ENCODE measurements around the gene TADA3.
A peak's percentile ranks its signal among the peaks of the same experiment; 100 is the strongest.

The TADA3 gene

GRCh38 chr3:9754678-9755077 lies 37.6 kb downstream of the TADA3 start:
- DNase-seq, result no peak

DNA sequence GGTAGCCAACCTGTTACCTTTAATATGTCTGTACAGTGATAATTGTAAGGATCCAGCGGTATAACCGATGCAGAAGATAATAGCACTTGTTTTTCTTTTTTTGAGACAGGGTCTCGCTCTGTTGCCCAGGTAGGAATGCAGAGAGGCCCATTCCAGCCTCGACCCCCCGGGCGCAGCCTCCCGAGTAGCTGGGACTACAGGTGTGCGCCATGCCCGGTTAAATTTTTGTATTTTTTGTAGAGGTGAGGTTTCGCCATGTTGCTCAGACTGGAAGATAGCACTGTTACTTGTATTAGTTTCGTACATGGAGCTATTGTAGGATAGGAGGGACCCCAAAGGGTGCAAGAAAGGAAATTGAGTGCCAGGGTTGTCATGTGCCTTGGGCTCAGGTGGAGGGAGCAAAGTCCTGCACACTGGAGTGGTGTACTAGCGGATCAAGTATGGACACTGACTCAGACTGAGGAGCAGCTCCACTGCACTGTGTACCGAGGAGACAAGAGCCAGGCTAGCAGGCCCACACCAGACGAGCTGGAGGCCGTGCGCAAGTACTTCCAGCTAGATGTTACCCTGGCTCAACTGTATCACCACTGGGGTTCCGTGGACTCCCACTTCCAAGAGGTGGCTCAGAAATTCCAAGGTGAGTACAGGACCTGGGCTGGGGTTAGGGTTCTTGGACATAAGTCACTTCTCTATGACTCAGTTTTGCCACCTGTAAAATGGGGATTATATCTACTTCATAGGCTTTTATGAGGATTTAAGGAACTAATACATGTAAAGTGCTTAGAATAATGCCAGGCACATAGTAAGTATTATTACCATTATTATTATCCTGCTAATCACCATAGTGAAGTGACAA lies 41.5 kb downstream of the TADA3 start:
- no peak for DNase-seq

- DNase-seq, result peak; percentile 99
Measured at GRCh38 chr3:9749645-9750555, 42.4 kb downstream of the TADA3 start, which contains the start of gene OGG1. Gene OGG1, plus strand, starts transcription at chr3:9749952. Its CDS starts 335 bp downstream, at chr3:9750287.

DNA sequence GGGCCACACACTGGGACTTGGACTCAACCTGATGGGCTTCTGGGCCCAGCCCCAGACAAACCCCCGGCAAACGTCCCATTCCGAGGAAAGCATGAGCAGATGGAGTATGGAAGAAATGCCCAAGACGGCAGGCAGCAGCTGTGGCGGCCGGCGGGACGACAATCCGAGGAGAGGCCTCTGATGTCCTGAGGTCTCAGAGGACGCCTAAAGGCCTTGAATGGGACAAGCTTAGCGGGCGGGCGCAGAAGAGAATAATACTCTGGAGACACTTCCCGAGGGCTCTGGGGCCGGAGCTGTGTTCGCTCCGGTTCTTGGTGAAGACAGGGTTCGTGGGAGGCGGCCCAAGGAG lies 43.0 kb downstream of the TADA3 start:
- no peak for DNase-seq

- DNase-seq, result no peak
Measured at GRCh38 chr3:9748031-9748430, 44.2 kb downstream of the TADA3 start.

DNA sequence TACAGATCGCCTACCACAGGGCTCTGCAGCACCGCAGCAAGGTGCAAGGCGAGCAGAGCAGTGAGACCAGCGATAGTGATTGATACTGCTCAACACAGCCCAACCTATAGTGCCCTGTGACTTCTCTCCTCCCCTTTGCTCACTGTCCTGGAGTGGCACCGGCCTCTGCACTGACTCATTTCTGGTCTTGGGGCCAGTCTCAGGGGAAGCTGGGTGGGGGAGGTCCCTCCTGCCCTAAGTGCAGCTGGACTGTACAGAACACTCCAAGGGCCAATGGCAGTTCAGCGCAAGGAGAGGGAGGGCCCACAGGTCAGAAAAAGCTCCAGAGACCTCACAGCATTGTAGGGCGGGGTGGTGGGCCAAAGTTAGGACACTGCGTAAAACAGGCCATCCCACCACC lies 45.0 kb downstream of the TADA3 start:
- DNase-seq, result peak; percentile 25

DNA sequence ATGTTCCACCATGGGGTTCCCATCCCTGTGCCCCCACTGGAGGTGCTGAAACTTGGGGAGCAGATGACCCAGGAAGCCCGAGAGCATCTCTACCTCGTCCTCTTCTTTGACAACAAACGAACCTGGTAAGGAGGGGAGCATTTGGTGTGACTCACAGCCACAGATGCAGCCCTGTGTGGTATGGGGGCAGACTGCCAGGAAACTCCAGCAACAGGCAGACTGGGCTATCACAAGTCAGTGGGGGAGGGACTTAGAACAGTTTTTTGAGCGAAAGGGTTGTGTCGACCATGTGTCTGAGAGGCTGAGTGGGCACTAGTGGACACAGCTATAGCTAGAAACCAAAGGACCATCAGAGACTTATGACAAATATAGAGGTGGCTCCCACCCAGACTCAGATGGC lies 45.9 kb downstream of the TADA3 start:
- DNase-seq, result no peak

DNA sequence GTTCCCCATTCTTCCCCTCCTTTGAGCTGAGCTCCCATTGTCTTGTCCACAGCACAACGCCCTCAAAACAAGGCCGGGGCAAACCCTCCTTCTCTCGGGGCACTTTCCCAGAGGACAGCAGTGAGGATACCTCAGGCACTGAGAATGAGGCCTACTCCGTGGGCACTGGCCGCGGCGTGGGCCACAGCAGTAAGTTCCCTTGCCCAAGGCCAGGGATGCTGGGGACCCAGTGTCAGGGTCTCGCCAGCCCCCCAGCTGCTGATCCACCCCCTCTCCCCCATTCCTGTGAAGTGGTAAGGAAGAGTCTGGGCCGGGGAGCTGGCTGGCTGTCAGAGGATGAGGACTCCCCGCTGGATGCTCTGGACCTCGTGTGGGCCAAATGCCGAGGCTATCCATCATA lies 46.8 kb downstream of the TADA3 start:
- no peak for DNase-seq

- DNase-seq, result no peak
Measured at GRCh38 chr3:9744162-9744561, 48.1 kb downstream of the TADA3 start.

DNA sequence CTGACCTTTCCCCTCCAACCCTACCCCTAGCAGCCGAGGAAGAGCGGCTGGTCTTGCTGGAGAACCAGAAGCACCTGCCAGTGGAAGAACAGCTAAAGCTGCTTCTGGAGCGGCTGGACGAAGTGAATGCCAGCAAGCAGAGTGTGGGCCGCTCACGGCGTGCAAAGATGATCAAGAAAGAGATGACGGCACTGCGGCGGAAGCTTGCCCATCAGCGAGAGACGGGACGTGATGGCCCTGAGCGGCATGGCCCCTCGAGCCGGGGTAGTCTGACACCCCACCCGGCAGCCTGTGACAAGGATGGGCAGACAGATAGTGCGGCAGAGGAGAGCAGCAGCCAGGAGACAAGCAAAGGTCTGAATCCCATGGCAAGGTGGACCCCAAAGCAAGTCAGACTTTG lies 48.7 kb downstream of the TADA3 start:
- no peak for DNase-seq

DNA sequence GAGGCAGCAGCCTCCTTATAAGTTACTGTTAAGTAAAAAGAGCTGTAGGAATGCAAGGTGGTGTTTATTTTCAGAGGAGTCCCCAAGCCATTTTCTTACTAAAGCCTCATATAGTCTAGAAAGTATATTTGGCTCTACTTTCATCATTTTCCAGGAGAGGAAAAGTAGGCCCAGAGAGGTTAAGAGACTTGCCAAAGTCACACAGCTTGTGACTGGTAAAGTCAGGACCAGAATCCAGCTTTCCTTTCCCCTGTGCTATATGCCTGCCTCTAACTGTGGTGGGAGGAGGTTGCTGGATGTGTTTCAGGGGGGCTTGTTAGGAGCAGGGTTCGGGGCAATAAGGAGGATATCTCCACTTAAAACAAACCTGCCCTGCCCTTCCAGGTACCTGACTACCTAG lies 49.7 kb downstream of the TADA3 start:
- DNase-seq, result no peak

DNA sequence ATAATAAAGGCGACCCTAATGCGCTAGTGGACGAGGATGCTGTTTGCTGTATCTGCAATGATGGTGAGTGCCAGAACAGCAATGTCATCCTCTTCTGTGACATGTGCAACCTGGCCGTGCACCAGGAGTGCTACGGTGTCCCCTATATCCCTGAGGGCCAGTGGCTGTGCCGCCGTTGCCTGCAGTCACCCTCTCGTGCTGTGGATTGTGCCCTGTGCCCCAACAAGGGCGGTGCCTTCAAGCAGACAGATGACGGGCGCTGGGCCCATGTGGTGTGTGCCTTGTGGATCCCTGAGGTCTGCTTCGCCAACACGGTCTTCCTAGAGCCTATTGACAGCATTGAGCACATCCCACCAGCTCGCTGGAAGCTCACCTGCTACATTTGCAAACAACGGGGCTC lies 53.1 kb downstream of the TADA3 start:
- DNase-seq, result no peak

GRCh38 chr3:9736831-9737230 lies 55.4 kb downstream of the TADA3 start:
- no peak for DNase-seq

DNA sequence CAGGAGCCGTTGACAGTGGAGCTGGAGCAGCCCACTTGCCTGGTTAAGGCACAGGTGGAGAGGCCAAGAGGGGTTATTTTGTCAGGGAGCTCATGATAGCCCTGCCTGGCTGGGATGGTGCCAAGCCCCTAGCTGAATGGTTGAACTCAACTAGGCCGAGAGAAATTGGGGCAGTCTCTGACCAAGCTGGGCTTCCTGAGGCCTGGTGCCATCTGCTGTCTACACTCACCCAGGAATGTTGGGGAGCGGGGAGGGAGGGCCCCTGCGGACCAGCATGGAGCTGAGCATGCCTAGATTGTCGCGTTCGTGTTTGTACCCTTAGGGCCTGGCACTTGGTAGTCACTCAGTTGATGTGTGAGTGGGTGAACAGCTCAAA lies 59.5 kb downstream of the TADA3 start:
- no peak for DNase-seq

DNA sequence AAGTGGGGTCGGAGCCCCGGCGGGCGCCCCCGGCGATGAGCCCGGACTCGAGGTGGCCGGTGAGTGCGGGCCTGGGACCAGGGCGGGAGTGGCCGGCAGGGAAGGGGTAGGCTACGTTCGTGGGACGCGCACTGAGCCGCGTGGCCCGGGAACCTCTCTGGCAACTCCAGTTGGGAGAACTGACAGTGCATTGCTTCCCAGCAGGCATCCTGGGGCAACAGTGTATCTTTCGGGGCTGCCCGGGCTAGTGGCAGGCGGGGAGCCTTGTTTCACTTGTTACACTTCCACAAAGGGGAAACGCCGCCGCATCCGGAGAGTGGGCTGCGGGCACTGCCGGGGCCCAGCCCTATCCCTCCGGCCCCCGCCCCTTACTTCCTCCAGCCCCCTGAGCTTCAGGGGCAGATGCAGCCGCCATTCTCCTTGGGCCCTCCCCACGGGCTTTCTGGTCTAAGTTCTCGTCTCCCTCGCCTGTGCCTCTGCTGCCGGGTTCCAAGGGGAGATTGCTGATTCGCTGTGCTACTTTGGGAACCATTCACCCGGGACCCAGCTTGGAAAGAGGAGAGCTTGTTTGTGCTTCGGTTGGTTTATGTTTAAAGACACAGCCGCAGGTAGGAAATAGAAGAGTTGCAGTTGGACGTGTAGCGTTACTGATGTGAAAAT lies 60.1 kb downstream of the TADA3 start:
- peak; percentile 39 for DNase-seq

- peak; percentile 96 for DNase-seq
Measured at GRCh38 chr3:9731206-9732079, 60.8 kb downstream of the TADA3 start, which contains the start of gene BRPF1. Gene BRPF1, plus strand, starts transcription at chr3:9731735. Its CDS starts 2,406 bp downstream, at chr3:9734141.

- peak; percentile 45 for DNase-seq
Measured at GRCh38 chr3:9730657-9731205, 61.5 kb downstream of the TADA3 start.
